ENCODE measurements around the gene FRMD5. TPM values are rescaled to one million over a fixed set of nuclear protein-coding genes. Genes with fewer than 3 reads are reported as not detected.

Gene FRMD5
- polyA plus RNA-seq, 1 donor from 2014 or later: 25.8 TPM

DNA sequence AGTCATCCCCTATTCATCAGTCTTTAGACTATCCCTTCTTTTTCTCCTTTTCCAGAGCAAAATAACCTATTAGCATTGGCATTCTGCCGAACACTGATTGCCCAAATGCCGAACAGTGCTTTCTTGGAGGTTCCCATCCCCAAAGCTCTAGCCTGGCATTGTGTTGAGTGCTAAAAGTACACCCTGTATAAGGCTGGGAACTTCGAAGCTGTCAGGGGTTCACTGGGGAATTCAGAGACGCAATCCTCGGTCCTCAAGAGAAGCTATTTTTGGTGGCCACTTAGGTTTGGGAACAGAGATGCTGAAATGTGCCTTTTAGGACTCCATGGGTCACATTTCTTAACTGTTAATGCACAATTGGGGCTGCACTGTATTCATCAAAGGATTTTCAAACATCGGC, 8.4 kb downstream of the FRMD5 start (continued):
- TF ChIP-seq, protein P1, sequence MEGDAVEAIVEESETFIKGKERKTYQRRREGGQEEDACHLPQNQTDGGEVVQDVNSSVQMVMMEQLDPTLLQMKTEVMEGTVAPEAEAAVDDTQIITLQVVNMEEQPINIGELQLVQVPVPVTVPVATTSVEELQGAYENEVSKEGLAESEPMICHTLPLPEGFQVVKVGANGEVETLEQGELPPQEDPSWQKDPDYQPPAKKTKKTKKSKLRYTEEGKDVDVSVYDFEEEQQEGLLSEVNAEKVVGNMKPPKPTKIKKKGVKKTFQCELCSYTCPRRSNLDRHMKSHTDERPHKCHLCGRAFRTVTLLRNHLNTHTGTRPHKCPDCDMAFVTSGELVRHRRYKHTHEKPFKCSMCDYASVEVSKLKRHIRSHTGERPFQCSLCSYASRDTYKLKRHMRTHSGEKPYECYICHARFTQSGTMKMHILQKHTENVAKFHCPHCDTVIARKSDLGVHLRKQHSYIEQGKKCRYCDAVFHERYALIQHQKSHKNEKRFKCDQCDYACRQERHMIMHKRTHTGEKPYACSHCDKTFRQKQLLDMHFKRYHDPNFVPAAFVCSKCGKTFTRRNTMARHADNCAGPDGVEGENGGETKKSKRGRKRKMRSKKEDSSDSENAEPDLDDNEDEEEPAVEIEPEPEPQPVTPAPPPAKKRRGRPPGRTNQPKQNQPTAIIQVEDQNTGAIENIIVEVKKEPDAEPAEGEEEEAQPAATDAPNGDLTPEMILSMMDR (IDR thresholded peaks at IDR 0.05; ENCODE audit: poor library complexity, severe bottlenecking): no peak

DNA sequence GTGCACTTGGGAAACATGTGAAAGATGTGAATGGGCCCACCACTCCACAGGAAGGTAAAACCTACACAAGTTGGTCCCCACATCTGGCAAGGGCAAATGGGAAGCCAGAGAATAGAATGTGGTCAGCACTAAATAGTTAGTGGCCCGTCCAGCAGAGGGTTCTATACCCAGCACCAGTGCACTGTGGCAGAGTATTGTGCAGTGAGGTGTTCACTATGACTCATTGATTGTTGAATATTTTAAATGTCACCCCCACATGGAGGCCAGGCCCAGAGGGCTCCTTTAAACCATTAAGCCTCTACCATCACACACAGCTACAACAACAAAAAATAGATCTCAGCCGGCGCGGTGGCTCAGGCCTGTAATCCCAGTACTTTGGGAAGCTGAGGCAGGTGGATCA, 11.7 kb downstream of the FRMD5 start:
- H3K27me3 ChIP-seq (ENCODE audit: insufficient read depth, low read depth, low read length): no peaks in the 10 kb centered on the region
- no peak overlapping the region for H2AFZ ChIP-seq (ENCODE audit: low read depth, low read length)
- no peak overlapping the region for H3K9ac ChIP-seq (ENCODE audit: low read length)
- H3K79me2 ChIP-seq (replicated peaks; ENCODE audit: insufficient read depth, low read length): peaks cover 3% of the 10 kb centered on the region
- H3K9me3 ChIP-seq (ENCODE audit: low read length): no peaks in the 10 kb centered on the region
- H3K4me2 ChIP-seq (ENCODE audit: low read length): no peak overlapping the region
- H3K9me2 ChIP-seq (ENCODE audit: insufficient read depth, low read length): no peaks in the 10 kb centered on the region
- H3K36me3 ChIP-seq (ENCODE audit: insufficient read depth, low read length): no peaks in the 10 kb centered on the region
- no peaks in the 10 kb centered on the region for H4K20me1 ChIP-seq (ENCODE audit: insufficient read depth)
- no peak for TF ChIP-seq EP300 (conservative IDR thresholded peaks at IDR 0.05; ENCODE audit: poor library complexity, severe bottlenecking)
- no peak for TF ChIP-seq TAF1 (IDR thresholded peaks at IDR 0.05; ENCODE audit: low read depth)
- no peak for TF ChIP-seq MXI1 (conservative IDR thresholded peaks at IDR 0.05; ENCODE audit: poor library complexity, severe bottlenecking)
- no peak overlapping the region for H3K27ac ChIP-seq (ENCODE audit: low read length)
- H3F3A ChIP-seq (ENCODE audit: insufficient read depth, low read length, poor library complexity, severe bottlenecking): no peaks in the 10 kb centered on the region
- no peak overlapping the region for H3K4me3 ChIP-seq (ENCODE audit: low read length)

DNA sequence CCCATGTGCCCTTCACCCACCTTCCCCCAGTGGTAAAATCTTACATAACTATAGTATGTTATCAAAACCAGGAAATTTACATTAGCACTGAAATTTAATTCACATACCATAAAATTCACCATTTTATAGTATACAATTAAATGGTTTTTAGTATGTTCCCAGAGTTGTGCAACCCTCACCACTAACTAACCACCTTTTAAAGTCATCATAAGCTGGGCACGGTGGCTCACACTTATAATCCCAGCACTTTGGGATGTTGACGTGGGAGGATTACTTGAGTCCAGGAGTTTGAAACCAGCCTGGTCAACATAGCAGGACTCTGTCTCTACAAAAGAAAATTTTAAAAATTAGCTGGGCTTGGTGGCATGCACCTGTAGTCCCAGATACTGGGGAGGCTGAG, 13.7 kb downstream of the FRMD5 start:
- Histone ChIP-seq H3K9me2 (ENCODE audit: insufficient read depth, low read length) (no peaks in the 10 kb centered on the region), H3K79me2 (replicated peaks; ENCODE audit: insufficient read depth, low read length) (peaks cover 2% of the 10 kb centered on the region), H3F3A (ENCODE audit: insufficient read depth, low read length, poor library complexity, severe bottlenecking) (no peaks in the 10 kb centered on the region), H3K36me3 (ENCODE audit: insufficient read depth, low read length) (no peaks in the 10 kb centered on the region), H3K27me3 (ENCODE audit: insufficient read depth, low read depth, low read length) (no peaks in the 10 kb centered on the region), H2AFZ (ENCODE audit: low read depth, low read length) (no peak overlapping the region), H4K20me1 (ENCODE audit: insufficient read depth) (no peaks in the 10 kb centered on the region), H3K27ac (ENCODE audit: low read length) (no peak overlapping the region), H3K9ac (ENCODE audit: low read length) (no peak overlapping the region), H3K9me3 (ENCODE audit: low read length) (no peaks in the 10 kb centered on the region), H3K4me2 (ENCODE audit: low read length) (no peak overlapping the region), H3K4me3 (ENCODE audit: low read length) (no peak overlapping the region)
- TF ChIP-seq RAD21 (conservative IDR thresholded peaks at IDR 0.05): no peak
- no peak for TF ChIP-seq EP300 (conservative IDR thresholded peaks at IDR 0.05; ENCODE audit: poor library complexity, severe bottlenecking)
- no peak for TF ChIP-seq SMC3 (conservative IDR thresholded peaks at IDR 0.05; ENCODE audit: poor library complexity)
- TF ChIP-seq, protein P2, sequence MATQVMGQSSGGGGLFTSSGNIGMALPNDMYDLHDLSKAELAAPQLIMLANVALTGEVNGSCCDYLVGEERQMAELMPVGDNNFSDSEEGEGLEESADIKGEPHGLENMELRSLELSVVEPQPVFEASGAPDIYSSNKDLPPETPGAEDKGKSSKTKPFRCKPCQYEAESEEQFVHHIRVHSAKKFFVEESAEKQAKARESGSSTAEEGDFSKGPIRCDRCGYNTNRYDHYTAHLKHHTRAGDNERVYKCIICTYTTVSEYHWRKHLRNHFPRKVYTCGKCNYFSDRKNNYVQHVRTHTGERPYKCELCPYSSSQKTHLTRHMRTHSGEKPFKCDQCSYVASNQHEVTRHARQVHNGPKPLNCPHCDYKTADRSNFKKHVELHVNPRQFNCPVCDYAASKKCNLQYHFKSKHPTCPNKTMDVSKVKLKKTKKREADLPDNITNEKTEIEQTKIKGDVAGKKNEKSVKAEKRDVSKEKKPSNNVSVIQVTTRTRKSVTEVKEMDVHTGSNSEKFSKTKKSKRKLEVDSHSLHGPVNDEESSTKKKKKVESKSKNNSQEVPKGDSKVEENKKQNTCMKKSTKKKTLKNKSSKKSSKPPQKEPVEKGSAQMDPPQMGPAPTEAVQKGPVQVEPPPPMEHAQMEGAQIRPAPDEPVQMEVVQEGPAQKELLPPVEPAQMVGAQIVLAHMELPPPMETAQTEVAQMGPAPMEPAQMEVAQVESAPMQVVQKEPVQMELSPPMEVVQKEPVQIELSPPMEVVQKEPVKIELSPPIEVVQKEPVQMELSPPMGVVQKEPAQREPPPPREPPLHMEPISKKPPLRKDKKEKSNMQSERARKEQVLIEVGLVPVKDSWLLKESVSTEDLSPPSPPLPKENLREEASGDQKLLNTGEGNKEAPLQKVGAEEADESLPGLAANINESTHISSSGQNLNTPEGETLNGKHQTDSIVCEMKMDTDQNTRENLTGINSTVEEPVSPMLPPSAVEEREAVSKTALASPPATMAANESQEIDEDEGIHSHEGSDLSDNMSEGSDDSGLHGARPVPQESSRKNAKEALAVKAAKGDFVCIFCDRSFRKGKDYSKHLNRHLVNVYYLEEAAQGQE (IDR thresholded peaks at IDR 0.05; ENCODE audit: borderline replicate concordance): no peak
- TF ChIP-seq MXI1 (conservative IDR thresholded peaks at IDR 0.05; ENCODE audit: poor library complexity, severe bottlenecking): no peak
- no peak for TF ChIP-seq TAF1 (IDR thresholded peaks at IDR 0.05; ENCODE audit: low read depth)
- TF ChIP-seq POLR2AphosphoS5 (IDR thresholded peaks at IDR 0.05): no peak
- no peak for TF ChIP-seq EZH2 (IDR thresholded peaks at IDR 0.05; ENCODE audit: borderline replicate concordance, insufficient read depth, low read length, poor library complexity, severe bottlenecking)
- TF ChIP-seq, protein P1 (IDR thresholded peaks at IDR 0.05; ENCODE audit: poor library complexity, severe bottlenecking): no peak

Measured in neural cell (in vitro differentiated cells).